Loucy (cell line): Measurements from ENCODE around the gene APPBP2.

ENCODE experiments used
- H2AFZ ChIP-seq: fragments of 200-600 bp; sonication (generic); 2 replicates; pipeline ENCODE4 v1.6.0; 2016; ENCODE audit warnings: antibody characterized with exemption, mild to moderate bottlenecking, low read length, moderate library complexity
- H3F3A ChIP-seq: fragments of 200-600 bp; 2 replicates; pipeline ENCODE4 v1.6.0; 2016; ENCODE audit warnings: antibody characterized with exemption, low read depth, mild to moderate bottlenecking
- H3K27me3 ChIP-seq: fragments of 200-600 bp; sonication (generic); 2 replicates; pipeline ENCODE4 v1.6.1; 2014; ENCODE audit warnings: low read length, mild to moderate bottlenecking; ENCODE audit not compliant: insufficient read depth, poor library complexity, severe bottlenecking
- H3K36me3 ChIP-seq: fragments of 200-600 bp; sonication (generic); 2 replicates; pipeline ENCODE4 v1.6.1; 2016; ENCODE audit warnings: low read length; ENCODE audit not compliant: insufficient read depth
- H3K4me1 ChIP-seq: fragments of 200-600 bp; sonication (generic); 2 replicates; pipeline ENCODE4 v1.5.1; 2014; ENCODE audit warnings: low read length, mild to moderate bottlenecking; ENCODE audit not compliant: insufficient read depth, poor library complexity, severe bottlenecking
- H3K4me2 ChIP-seq: fragments of 200-600 bp; sonication (generic); 2 replicates; pipeline ENCODE4 v1.6.0; 2014; ENCODE audit warnings: antibody characterized with exemption, low read length, low read depth, mild to moderate bottlenecking; ENCODE audit not compliant: poor library complexity, severe bottlenecking
- H3K4me3 ChIP-seq: fragments of 200-600 bp; sonication (generic); 2 replicates; pipeline ENCODE4 v1.5.1; 2014; ENCODE audit warnings: low read length, mild to moderate bottlenecking, mixed read lengths; ENCODE audit not compliant: poor library complexity, severe bottlenecking
- H3K79me2 ChIP-seq: fragments of 200-600 bp; sonication (generic); 2 replicates; pipeline ENCODE4 v1.6.1; 2014; ENCODE audit warnings: low read length; ENCODE audit not compliant: insufficient read depth
- H3K9ac ChIP-seq: fragments of 200-600 bp; sonication (generic); 2 replicates; pipeline ENCODE4 v1.6.0; 2014; ENCODE audit warnings: mild to moderate bottlenecking, low read depth, low read length, moderate library complexity; ENCODE audit not compliant: poor library complexity, severe bottlenecking
- H3K9me2 ChIP-seq: fragments of 200-600 bp; sonication (generic); replicated peaks from 2 replicates; pipeline ENCODE4 v1.6.1; 2016; ENCODE audit warnings: low read depth, low read length, mixed read lengths
- H3K9me3 ChIP-seq: fragments of 200-600 bp; sonication (generic); 2 replicates; pipeline ENCODE4 v1.6.1; 2014; ENCODE audit warnings: mild to moderate bottlenecking, antibody characterized with exemption, low read length, low read depth; ENCODE audit not compliant: insufficient read depth
- H4K20me1 ChIP-seq: fragments of 200-600 bp; sonication (generic); 2 replicates; pipeline ENCODE4 v1.6.0; 2014; ENCODE audit warnings: antibody characterized with exemption, low read length, mild to moderate bottlenecking; ENCODE audit not compliant: insufficient read depth, poor library complexity, severe bottlenecking
- CTCF ChIP-seq: fragments of 200-600 bp; sonication (generic); conservative IDR thresholded peaks from 2 replicates; pipeline ENCODE4 v1.5.1; 2014; ENCODE audit warnings: mild to moderate bottlenecking, antibody characterized with exemption, low read length
- EZH2phosphoT487 ChIP-seq: fragments of 200-600 bp; IDR thresholded peaks from 2 replicates; pipeline ENCODE4 v1.6.1; 2018; ENCODE audit warnings: antibody characterized with exemption, mild to moderate bottlenecking, moderate library complexity, borderline replicate concordance

APPBP2 gene

GRCh38 chr17:60529806-60530205, 3.8 kb upstream of the APPBP2 start:
- TF ChIP-seq EZH2phosphoT487 (no peak), CTCF (no peak)
- H2AFZ ChIP-seq = no peak overlapping the region

GRCh38 chr17:60528828-60529227, 2.8 kb upstream of the APPBP2 start:
- H3F3A ChIP-seq = no peaks in the 10 kb centered on the region
- H3K9me3 ChIP-seq = no peaks in the 10 kb centered on the region
- peaks cover 24% of the 10 kb centered on the region for H3K4me1 ChIP-seq
- no peaks in the 10 kb centered on the region for H3K9me2 ChIP-seq
- H2AFZ ChIP-seq = no peak overlapping the region
- H3K4me2 ChIP-seq = no peak overlapping the region
- no peak overlapping the region for H3K9ac ChIP-seq
- H3K27me3 ChIP-seq = no peaks in the 10 kb centered on the region
- H3K4me3 ChIP-seq = no peak overlapping the region
- peaks cover 34% of the 10 kb centered on the region for H3K79me2 ChIP-seq
- peaks cover 19% of the 10 kb centered on the region for H4K20me1 ChIP-seq
- no peak for TF ChIP-seq CTCF
- H3K36me3 ChIP-seq = no peaks in the 10 kb centered on the region

More at GRCh38 chr17:60529806-60530205, 3.8 kb upstream of the APPBP2 start:
- no peaks in the 10 kb centered on the region for H3K9me3 ChIP-seq
- no peak overlapping the region for H3K4me3 ChIP-seq
- H3K9me2 ChIP-seq = no peaks in the 10 kb centered on the region
- H3K4me1 ChIP-seq = peaks cover 14% of the 10 kb centered on the region
- H3K79me2 ChIP-seq = peaks cover 24% of the 10 kb centered on the region
- no peaks in the 10 kb centered on the region for H3F3A ChIP-seq
- peaks cover 9% of the 10 kb centered on the region for H4K20me1 ChIP-seq
- H3K36me3 ChIP-seq = no peaks in the 10 kb centered on the region
- H3K4me2 ChIP-seq = no peak overlapping the region
- H3K9ac ChIP-seq = no peak overlapping the region
- no peaks in the 10 kb centered on the region for H3K27me3 ChIP-seq

- Histone ChIP-seq H3K4me2 (no peak overlapping the region), H3K36me3 (no peaks in the 10 kb centered on the region), H2AFZ (no peak overlapping the region), H3K9me2 (no peaks in the 10 kb centered on the region), H3K9ac (no peak overlapping the region), H3K4me3 (no peak overlapping the region), H3K79me2 (peaks cover 45% of the 10 kb centered on the region), H3F3A (no peaks in the 10 kb centered on the region), H3K4me1 (peaks cover 31% of the 10 kb centered on the region), H4K20me1 (peaks cover 30% of the 10 kb centered on the region), H3K9me3 (no peaks in the 10 kb centered on the region), H3K27me3 (no peaks in the 10 kb centered on the region)
- TF ChIP-seq CTCF (no peak), EZH2phosphoT487 (no peak)
These were observed 1.7 kb upstream of the APPBP2 start for GRCh38 chr17:60527701-60528100.
